GM12878 (cell line): ENCODE data around the gene BTBD19. TPM values are rescaled to one million over a fixed set of nuclear protein-coding genes. Genes with fewer than 3 reads are reported as not detected.

Source experiments
- ATAC-seq: fragments of 200-7000 bp; cut with Tn5 transposase; 3 replicates; pipeline ENCODE4 v1.9.1; 2020; ENCODE audit warnings: mild to moderate bottlenecking, moderate library complexity
- BruUV-seq: library from RNA; stranded (reverse); fragments of 400-500 nt; replicated peaks from 2 replicates; lab custom pipeline; 2021; lab: Mats Ljungman, UMichigan
- CTCF ChIA-PET: fragments of 300-600 bp; sonication (Branson Sonifier 250); formaldehyde crosslinking; extraction: SDS; loops from one replicate; lab custom pipeline; 2021; ENCODE audit warnings: inconsistent platforms; lab: Yijun Ruan, JAX
- POLR2A ChIA-PET: fragments of 350-600 bp; formaldehyde crosslinking; extraction: SDS; loops from one replicate; lab custom pipeline; 2021; ENCODE audit warnings: inconsistent platforms; lab: Charles Lee
- RAD21 ChIA-PET: fragments of 300-600 bp; sonication (Branson Sonifier 250); formaldehyde crosslinking; loops from one replicate; lab custom pipeline; 2023; ENCODE audit warnings: antibody characterized with exemption; ENCODE audit not compliant: unreplicated experiment; lab: Charles Lee
- SMC1A ChIA-PET: fragments of 300-600 bp; sonication (Branson Sonifier 250); formaldehyde crosslinking; loops from one replicate; lab custom pipeline; 2023; ENCODE audit not compliant: unreplicated experiment, uncharacterized antibody; lab: Charles Lee
- DNase-seq: peaks from one replicate; pipeline ENCODE4 v3.0.0-alpha.2; 2011; ENCODE audit warnings: low read depth, low spot score
- FAIRE-seq: peaks from 3 replicates; lab custom pipeline; 2011; peaks lifted over from hg19 to GRCh38; lab: Jason Lieb, UNC
- H2AFZ ChIP-seq: 2 replicates; pipeline ENCODE4 v1.6.0; 2011; ENCODE audit warnings: low read depth, low read length, control low read depth; ENCODE audit not compliant: control insufficient read depth
- H3K27ac ChIP-seq: 2 replicates; pipeline ENCODE4 v1.5.1; 2011; ENCODE audit warnings: control low read depth; ENCODE audit not compliant: control insufficient read depth, insufficient read depth
- H3K27me3 ChIP-seq, 2 experiments: replicated peaks in 1 of 2; 2 replicates each; pipeline versions ENCODE4 v1.6.0 to v1.6.1; 2011; ENCODE audit warnings: low read length in 1 of 2; ENCODE audit not compliant: control insufficient read depth in 2 of 2, insufficient read depth in 2 of 2
- H3K36me3 ChIP-seq, 2 experiments: 2 replicates each; pipeline ENCODE4 v1.5.1; 2011; ENCODE audit warnings: low read length in 1 of 2; ENCODE audit not compliant: control insufficient read depth in 2 of 2, insufficient read depth in 2 of 2
- H3K4me1 ChIP-seq: 2 replicates; pipeline ENCODE4 v1.6.1; 2011; ENCODE audit warnings: mild to moderate bottlenecking, low read length, moderate library complexity, mixed read lengths; ENCODE audit not compliant: control insufficient read depth, insufficient read depth
- H3K4me2 ChIP-seq: 2 replicates; pipeline ENCODE4 v1.6.0; 2011; ENCODE audit warnings: control low read depth; ENCODE audit not compliant: control insufficient read depth, insufficient read depth
- H3K4me3 ChIP-seq: fragments of 200-600 bp; sonication (generic); 2 replicates; pipeline ENCODE4 v1.5.1; 2016
- H3K79me2 ChIP-seq: 2 replicates; pipeline ENCODE4 v1.6.0; 2011; ENCODE audit warnings: low read length; ENCODE audit not compliant: control insufficient read depth, insufficient read depth
- H3K9ac ChIP-seq: 2 replicates; pipeline ENCODE4 v1.8.0; 2011; ENCODE audit warnings: low read length, control low read depth, mixed read lengths; ENCODE audit not compliant: control insufficient read depth, insufficient read depth
- H3K9me3 ChIP-seq: replicated peaks from 3 replicates; pipeline ENCODE4 v1.5.1; 2011; ENCODE audit warnings: mild to moderate bottlenecking, low read length; ENCODE audit not compliant: control insufficient read depth, insufficient read depth
- H4K20me1 ChIP-seq: 2 replicates; pipeline ENCODE4 v1.6.0; 2011; ENCODE audit not compliant: control insufficient read depth, insufficient read depth
- ASH2L ChIP-seq: fragments of 300-600, 200-600 bp; sonication (generic); IDR thresholded peaks from 2 replicates; pipeline ENCODE4 v1.6.1; 2017; ENCODE audit warnings: low read depth, mild to moderate bottlenecking, borderline replicate concordance
- EED ChIP-seq: sonication (generic); IDR thresholded peaks from 2 replicates; pipeline ENCODE4 v1.6.1; 2016; ENCODE audit warnings: antibody characterized with exemption, low read depth
- IKZF1 ChIP-seq: fragments of 450-650 bp; conservative IDR thresholded peaks from 2 replicates; pipeline ENCODE4 v1.6.1; 2017; ENCODE audit warnings: antibody characterized with exemption, mild to moderate bottlenecking
- IRF3 ChIP-seq: fragments of 450-650 bp; IDR thresholded peaks from 2 replicates; pipeline ENCODE4 v1.6.1; 2014; ENCODE audit warnings: mild to moderate bottlenecking
- JUNB ChIP-seq: IDR thresholded peaks from 2 replicates; pipeline ENCODE4 v1.6.1; 2016; ENCODE audit warnings: antibody characterized with exemption, mild to moderate bottlenecking
- NBN ChIP-seq: fragments of 450-650 bp; IDR thresholded peaks from 2 replicates; pipeline ENCODE4 v1.6.1; 2016
- NRF1 ChIP-seq: conservative IDR thresholded peaks from 2 replicates; pipeline ENCODE4 v1.6.1; 2011; ENCODE audit warnings: mild to moderate bottlenecking, low read depth, low read length, improper control_type of control experiment
- PKNOX1 ChIP-seq: fragments of 450-650 bp; IDR thresholded peaks from 2 replicates; pipeline ENCODE4 v1.6.1; 2016; ENCODE audit warnings: mild to moderate bottlenecking
- PRDM15 ChIP-seq: fragments of 450-650 bp; formaldehyde crosslinking; IDR thresholded peaks from 2 replicates; pipeline ENCODE4 v1.4.0; 2020; ENCODE audit warnings: mild to moderate bottlenecking, moderate library complexity
- SMAD5 ChIP-seq: IDR thresholded peaks from 2 replicates; pipeline ENCODE4 v1.6.1; 2016; ENCODE audit warnings: antibody characterized with exemption, low read depth
- YBX1 ChIP-seq: fragments of 450-650 bp; IDR thresholded peaks from 2 replicates; pipeline ENCODE4 v1.6.1; 2016; ENCODE audit warnings: antibody characterized with exemption
- ZNF687 ChIP-seq: fragments of 450-650 bp; IDR thresholded peaks from 2 replicates; pipeline ENCODE4 v1.6.1; 2017; ENCODE audit warnings: mild to moderate bottlenecking, moderate library complexity
- WGBS: methylation state at CpG from one replicate; pipeline ENCODE4 v1.1.6; 2016; ENCODE audit warnings: low lambda C conversion rate; ENCODE audit not compliant: insufficient replicate concordance, insufficient coverage; ENCODE audit errors: missing lambda C conversion rate; 5-methylcytosine and 5-hydroxymethylcytosine counted together
- in situ Hi-C: fragments of 300-500 bp; cut with MboI; formaldehyde crosslinking; loops from 9 replicates; pipeline ENCODE4 v1.14.3; 2018; ENCODE audit warnings: mixed read lengths
- intact Hi-C: fragments of 100-400 bp; cut with micrococcal nuclease; formaldehyde crosslinking; loops from one replicate; pipeline ENCODE4 v1.14.2; 2022; ENCODE audit not compliant: unreplicated experiment
- polyA plus RNA-seq, 11 experiments: library from polyadenylated mRNA; depleted of rRNA in 4 of 11; unstranded in 6 of 11; stranded (reverse) in 5 of 11; fragments of >200 nt; fragmentation: Nextera tagmentation in 4 of 11; fragmentation: Illumina TruSeq in 1 of 11; extraction: Ambion mirVana in 4 of 11; extraction: Trizol in 1 of 11; gene quantifications; 1 replicate in 1 of 11; 2 replicates in 10 of 11; pipeline versions ENCODE4 v1.2.1 to v1.2.3, GENCODE V29; 2011 to 2016; ENCODE audit warnings: inconsistent platforms in 2 of 11, missing spikeins in 2 of 11, low read depth in 1 of 11
- total RNA-seq, 4 experiments: library from RNA; depleted of rRNA in 3 of 4; stranded (reverse); fragments of >200 nt in 3 of 4; fragmentation: Illumina TruSeq in 1 of 4; extraction: Trizol in 1 of 4; gene quantifications; 2 replicates each; pipeline versions ENCODE4 v1.2.1 to v1.2.3, GENCODE V29; 2013 to 2021

BTBD19 gene
- total and polyA plus RNA-seq, 10 of the 15 experiments (the other 5 are each of a cell fraction or from before 2014, with no cell fraction given): 0.13 to 2.7 (median 0.42) TPM

- peak; percentile 54 for FAIRE-seq
- ChIA-PET SMC1A (interaction anchor here (0.7 to 2.3 kb wide), 11 partner anchors 11 to 68 kb away, joined by 3 to 12 read pairs (median 3); partner anchors contain the start of genes PLK3 and RNU5D-1), CTCF (interaction anchor here (0.5 to 4.0 kb wide), 13 partner anchors 8 to 239 kb away, joined by 3 to 39 read pairs (median 5); partner anchors contain the start of genes PLK3 and RNU5D-1), RAD21 (interaction anchor here (0.7 to 2.1 kb wide), 12 partner anchors 9 to 528 kb away, joined by 3 to 7 read pairs (median 4); partner anchors contain the start of genes HECTD3, PLK3 and UROD), POLR2A (interaction anchor here (0.6 to 2.7 kb wide), 25 partner anchors 9 to 808 kb away, joined by 3 to 29 read pairs (median 5); partner anchors contain the start of genes BEST4, BTBD19, PLK3 and RNU5D-1)
- under 1% methylated on average over 65 of the region's 65 CpGs for WGBS
- H4K20me1 ChIP-seq: peaks cover 12% of the 10 kb centered on the region
- no peaks in the 10 kb centered on the region for H3K9me3 ChIP-seq
- H3K27ac ChIP-seq: peak within 1 kb of the TSS; percentile 92
- peak within 1 kb of the TSS; percentile 73 for H3K4me2 ChIP-seq
- DNase-seq: peak; percentile 74
- TSS peak; percentile 99 for BruUV-seq
- peak within 1 kb of the TSS; percentile 73 for H2AFZ ChIP-seq
- H3K36me3 ChIP-seq: peaks cover 8 to 19% of the 10 kb centered on the region in 2 experiments
- peak within 1 kb of the TSS; percentile 73 for H3K4me3 ChIP-seq
- H3K27me3 ChIP-seq: no peaks in the 10 kb centered on the region
- in situ Hi-C loops (no loop called here), intact Hi-C loops (loop anchor here (5.0 kb wide), 1 partner anchor 42 kb away; no protein-coding TSS in a partner anchor)
- peak; percentile 81 for ATAC-seq
- H3K4me1 ChIP-seq: peaks cover 13% of the 10 kb centered on the region
- H3K9ac ChIP-seq: peak within 1 kb of the TSS; percentile 99
- H3K79me2 ChIP-seq: peaks cover 43% of the 10 kb centered on the region
- TF ChIP-seq IKZF1 (peak; percentile 72), YBX1 (peak; percentile 44; the same call in 1 of the 2 replicates), ZNF687 (peak; percentile 96), EED (no peak; the same call in 1 of the 2 replicates), ASH2L (no peak; the same call in none of the 2 replicates), NBN (peak; percentile 99), SMAD5 (peak; percentile 98), PKNOX1 (peak; percentile 28; the same call in 1 of the 2 replicates), IRF3 (no peak; the same call in 1 of the 2 replicates), NRF1 (no peak), PRDM15 (CRISPR knock-in tag) (no peak), JUNB (0 out of 2 replicates have a peak, but pooled peaks have one; percentile 3)
Observed at GRCh38 chr1:44775078-44775929, 33.0 kb upstream of the BTBD19 start, which contains the start of gene RPS8. TSS of gene RPS8 (plus strand) at chr1:44775540. CDS start at chr1:44775597, 57 bp downstream.
